WTC11 (cell line): ENCODE data around the gene VSIG10L2. TPM values are rescaled to one million over a fixed set of nuclear protein-coding genes. Genes with fewer than 3 reads are reported as not detected.

ENCODE experiments used
- ATAC-seq: fragments of 200-7000 bp; cut with Tn5 transposase; 2 replicates; pipeline ENCODE4 v1.10.0; 2021; ENCODE audit warnings: mild to moderate bottlenecking, moderate library complexity
- CTCF ChIA-PET: fragments of 300-600 bp; sonication (Branson Sonifier 250); formaldehyde crosslinking; loops from one replicate; lab custom pipeline; 2021; ENCODE audit warnings: antibody characterized with exemption; lab: Charles Lee
- POLR2A ChIA-PET: fragments of 350-600 bp; sonication (Branson Sonifier 250); formaldehyde crosslinking; loops from one replicate; lab custom pipeline; 2021; ENCODE audit warnings: antibody characterized with exemption; lab: Charles Lee
- DNase-seq: peaks from one replicate; pipeline ENCODE4 v3.0.0; 2021; ENCODE audit warnings: low spot score
- H3K27ac Mint-ChIP-seq: 2 replicates; pipeline ENCODE4 v1.8.0; 2021; ENCODE audit warnings: mixed read lengths
- H3K27me3 Mint-ChIP-seq: 2 replicates; pipeline ENCODE4 v1.8.0; 2021; ENCODE audit warnings: low read depth, mild to moderate bottlenecking, moderate library complexity, mixed read lengths
- H3K36me3 Mint-ChIP-seq: 2 replicates; pipeline ENCODE4 v1.8.0; 2021; ENCODE audit warnings: mixed read lengths
- H3K4me1 Mint-ChIP-seq: 2 replicates; pipeline ENCODE4 v1.8.0; 2022; ENCODE audit warnings: mixed read lengths
- H3K4me3 Mint-ChIP-seq: 2 replicates; pipeline ENCODE4 v1.8.0; 2021; ENCODE audit warnings: mild to moderate bottlenecking, moderate library complexity, mixed read lengths
- H3K9me3 Mint-ChIP-seq: 2 replicates; pipeline ENCODE4 v1.8.0; 2021; ENCODE audit warnings: mixed read lengths
- AFF4 ChIP-seq: sonication (generic); formaldehyde crosslinking; IDR thresholded peaks from 2 replicates; pipeline ENCODE4 v1.8.1; 2023; ENCODE audit warnings: mild to moderate bottlenecking, missing genetic modification reagents, borderline replicate concordance
- AR ChIP-seq: fragments of 250-450 bp; sonication (Bioruptor Pico); IDR thresholded peaks from 2 replicates; pipeline ENCODE4 v1.9.0; 2021; ENCODE audit warnings: mild to moderate bottlenecking
- ATF1 ChIP-seq: sonication (generic); formaldehyde crosslinking; IDR thresholded peaks from 2 replicates; pipeline ENCODE4 v1.8.1; 2023; ENCODE audit warnings: mild to moderate bottlenecking, moderate library complexity, missing genetic modification reagents
- ELF4 ChIP-seq: sonication (generic); formaldehyde crosslinking; IDR thresholded peaks from 2 replicates; pipeline ENCODE4 v1.8.1; 2022; ENCODE audit warnings: low read depth, mild to moderate bottlenecking, moderate library complexity, missing genetic modification reagents
- ESRRA ChIP-seq: sonication (generic); formaldehyde crosslinking; IDR thresholded peaks from 2 replicates; pipeline ENCODE4 v1.8.1; 2022; ENCODE audit warnings: mild to moderate bottlenecking, missing genetic modification reagents, borderline replicate concordance
- FOXJ3 ChIP-seq: sonication (generic); formaldehyde crosslinking; IDR thresholded peaks from 2 replicates; pipeline ENCODE4 v1.9.0; 2021; ENCODE audit warnings: missing genetic modification reagents, mild to moderate bottlenecking, borderline replicate concordance
- FOXP1 ChIP-seq: sonication (generic); formaldehyde crosslinking; IDR thresholded peaks from 2 replicates; pipeline ENCODE4 v1.8.0; 2022; ENCODE audit warnings: missing genetic modification reagents, mild to moderate bottlenecking, moderate library complexity, borderline replicate concordance
- GRHL2 ChIP-seq: fragments of 250-450 bp; sonication (Bioruptor Pico); IDR thresholded peaks from 2 replicates; pipeline ENCODE4 v1.8.0; 2022; ENCODE audit warnings: mild to moderate bottlenecking, moderate library complexity; ENCODE audit not compliant: insufficient replicate concordance, severe bottlenecking
- MXD4 ChIP-seq: fragments of 250-450 bp; sonication (Bioruptor Pico); IDR thresholded peaks from 2 replicates; pipeline ENCODE4 v1.8.0; 2021; ENCODE audit warnings: mild to moderate bottlenecking, moderate library complexity, borderline replicate concordance
- NR1H2 ChIP-seq: sonication (generic); formaldehyde crosslinking; IDR thresholded peaks from 2 replicates; pipeline ENCODE4 v1.9.0; 2021; ENCODE audit warnings: mild to moderate bottlenecking, moderate library complexity, missing genetic modification reagents
- PRDM15 ChIP-seq: sonication (generic); formaldehyde crosslinking; IDR thresholded peaks from 2 replicates; pipeline ENCODE4 v1.8.0; 2022; ENCODE audit warnings: missing genetic modification reagents
- PREB ChIP-seq: sonication (generic); formaldehyde crosslinking; IDR thresholded peaks from 2 replicates; pipeline ENCODE4 v1.8.1; 2022; ENCODE audit warnings: mild to moderate bottlenecking, missing genetic modification reagents, moderate library complexity, borderline replicate concordance
- SMAD4 ChIP-seq: sonication (generic); formaldehyde crosslinking; IDR thresholded peaks from 2 replicates; pipeline ENCODE4 v1.8.0; 2022; ENCODE audit warnings: mild to moderate bottlenecking, missing genetic modification reagents
- SP1 ChIP-seq: sonication (generic); formaldehyde crosslinking; conservative IDR thresholded peaks from 2 replicates; pipeline ENCODE4 v1.8.1; 2022; ENCODE audit warnings: missing genetic modification reagents
- USF1 ChIP-seq: sonication (generic); formaldehyde crosslinking; IDR thresholded peaks from 2 replicates; pipeline ENCODE4 v1.8.0; 2022; ENCODE audit warnings: mild to moderate bottlenecking, missing genetic modification reagents
- ZNF512 ChIP-seq: sonication (generic); formaldehyde crosslinking; IDR thresholded peaks from 2 replicates; pipeline ENCODE4 v1.8.1; 2022; ENCODE audit warnings: missing genetic modification reagents, borderline replicate concordance
- total RNA-seq: library from RNA; stranded (reverse); gene quantifications from 3 replicates; pipeline ENCODE4 v1.2.3, GENCODE V29; 2021

The VSIG10L2 gene
- total RNA-seq, 1 experiment from 2014 or later = not detected

- no peak for TF ChIP-seq ZNF512 (CRISPR knock-in tag)
- TF ChIP-seq PRDM15 (CRISPR knock-in tag) = no peak
- no peak for TF ChIP-seq ATF1 (CRISPR knock-in tag)
- TF ChIP-seq AR (CRISPR knock-in tag) = no peak
- TF ChIP-seq NR1H2 (CRISPR knock-in tag) = no peak
- no peak for TF ChIP-seq GRHL2 (CRISPR knock-in tag)
- no peak for TF ChIP-seq SMAD4 (CRISPR knock-in tag)
- TF ChIP-seq FOXJ3 = no peak
- TF ChIP-seq ESRRA = no peak
These were observed 8.5 kb downstream of the VSIG10L2 start (continued) for GRCh38 chr11:125954123-125954944.

- CTCF ChIA-PET = no interaction called here
- no peaks in the 10 kb centered on the region for H3K27me3 Mint-ChIP-seq
- POLR2A ChIA-PET = no interaction called here
- no peaks in the 10 kb centered on the region for H3K9me3 Mint-ChIP-seq
- H3K4me3 Mint-ChIP-seq = no peak overlapping the region
- peak overlapping the region; percentile 32; the same call in 1 of the 2 replicates for H3K27ac Mint-ChIP-seq
- no peak for ATAC-seq
- H3K36me3 Mint-ChIP-seq = no peaks in the 10 kb centered on the region
- peaks cover 8% of the 10 kb centered on the region; the same call in 1 of the 2 replicates for H3K4me1 Mint-ChIP-seq
- no peak for DNase-seq
- TF ChIP-seq FOXP1 = no peak
- TF ChIP-seq AFF4 (CRISPR knock-in tag) = no peak
- no peak for TF ChIP-seq MXD4 (CRISPR knock-in tag)
- no peak for TF ChIP-seq USF1 (CRISPR knock-in tag)
- TF ChIP-seq ZNF512 (CRISPR knock-in tag) = no peak
- no peak for TF ChIP-seq ELF4 (CRISPR knock-in tag)
- no peak for TF ChIP-seq SP1 (CRISPR knock-in tag)
- no peak for TF ChIP-seq PREB
These were observed 9.2 kb downstream of the VSIG10L2 start for GRCh38 chr11:125954945-125955640.
